H9 (cell line): ENCODE data around the gene DGKD. TPM values are rescaled to one million over a fixed set of nuclear protein-coding genes. Genes with fewer than 3 reads are reported as not detected.

Source experiments
- DNase-seq: peaks from one replicate; pipeline ENCODE4 v3.0.0-alpha.2; 2017
- H2AFZ ChIP-seq: one replicate; pipeline ENCODE4 v1.6.1; 2013; ENCODE audit warnings: mild to moderate bottlenecking, low read length, control low read depth, moderate library complexity
- H2AK5ac ChIP-seq: 2 replicates; pipeline ENCODE4 v1.6.1; 2013; ENCODE audit warnings: low read length, control low read depth, mixed read lengths; ENCODE audit not compliant: insufficient read length
- H2BK120ac ChIP-seq: one replicate; pipeline ENCODE4 v1.6.1; 2013; ENCODE audit warnings: low read depth, mild to moderate bottlenecking, low read length, control low read depth, inconsistent platforms; ENCODE audit not compliant: poor library complexity, severe bottlenecking
- H2BK12ac ChIP-seq: 2 replicates; pipeline ENCODE4 v1.6.1; 2013; ENCODE audit warnings: low read length, control low read depth, mixed read lengths, low read depth; ENCODE audit not compliant: insufficient read length
- H2BK15ac ChIP-seq: 2 replicates; pipeline ENCODE4 v1.6.1; 2013; ENCODE audit warnings: low read depth, low read length, control low read depth
- H2BK20ac ChIP-seq: one replicate; pipeline ENCODE4 v1.6.1; 2013; ENCODE audit warnings: low read depth, mild to moderate bottlenecking, low read length, control low read depth, inconsistent platforms; ENCODE audit not compliant: poor library complexity, severe bottlenecking
- H2BK5ac ChIP-seq: 2 replicates; pipeline ENCODE4 v1.6.1; 2013; ENCODE audit warnings: low read length, control low read depth, mixed read lengths; ENCODE audit not compliant: insufficient read length
- H3K14ac ChIP-seq: 2 replicates; pipeline ENCODE4 v1.6.1; 2013; ENCODE audit warnings: low read length, control low read depth; ENCODE audit not compliant: insufficient read depth
- H3K18ac ChIP-seq: 2 replicates; pipeline ENCODE4 v1.6.1; 2013; ENCODE audit warnings: low read depth, mild to moderate bottlenecking, mixed read lengths, low read length, control low read depth; ENCODE audit not compliant: insufficient read length
- H3K23ac ChIP-seq: 2 replicates; pipeline ENCODE4 v1.6.1; 2013; ENCODE audit warnings: low read length, control low read depth, mixed read lengths, low read depth; ENCODE audit not compliant: insufficient read length
- H3K23me2 ChIP-seq: 2 replicates; pipeline ENCODE4 v1.6.1; 2013; ENCODE audit warnings: low read depth, mild to moderate bottlenecking, mixed read lengths, low read length, control low read depth; ENCODE audit not compliant: insufficient read length, poor library complexity, severe bottlenecking
- H3K27ac ChIP-seq: 2 replicates; pipeline ENCODE4 v1.5.1; 2013; ENCODE audit warnings: low read length, control low read depth, mixed read lengths, low read depth; ENCODE audit not compliant: insufficient read length
- H3K27me3 ChIP-seq: 2 replicates; pipeline ENCODE4 v1.6.1; 2013; ENCODE audit warnings: low read length, control low read depth, inconsistent platforms; ENCODE audit not compliant: insufficient read depth
- H3K4ac ChIP-seq: 2 replicates; pipeline ENCODE4 v1.6.1; 2013; ENCODE audit warnings: low read depth, mild to moderate bottlenecking, control low read depth, inconsistent platforms, low read length, moderate library complexity
- H3K4me1 ChIP-seq: 2 replicates; pipeline ENCODE4 v1.6.1; 2013; ENCODE audit warnings: low read length, control low read depth, inconsistent platforms; ENCODE audit not compliant: insufficient read depth
- H3K4me2 ChIP-seq: 2 replicates; pipeline ENCODE4 v1.6.1; 2013; ENCODE audit warnings: low read length, control low read depth, mixed read lengths; ENCODE audit not compliant: insufficient read length, insufficient read depth
- H3K56ac ChIP-seq: 2 replicates; pipeline ENCODE4 v1.6.1; 2013; ENCODE audit warnings: low read depth, mild to moderate bottlenecking, mixed read lengths, low read length, control low read depth; ENCODE audit not compliant: insufficient read length
- H3K79me1 ChIP-seq: 2 replicates; pipeline ENCODE4 v1.6.1; 2013; ENCODE audit warnings: low read depth, mild to moderate bottlenecking, moderate library complexity, low read length, control low read depth, inconsistent platforms; ENCODE audit not compliant: insufficient read depth, poor library complexity, severe bottlenecking
- H3K79me2 ChIP-seq: 2 replicates; pipeline ENCODE4 v1.6.1; 2013; ENCODE audit warnings: low read length, control low read depth, inconsistent platforms; ENCODE audit not compliant: insufficient read depth
- H3K9ac ChIP-seq: 2 replicates; pipeline ENCODE4 v1.6.1; 2013; ENCODE audit warnings: low read length, control low read depth, mixed read lengths; ENCODE audit not compliant: insufficient read length; ENCODE audit errors: extremely low read depth
- H3K9me3 ChIP-seq: one replicate; pipeline ENCODE4 v1.6.1; 2013; ENCODE audit warnings: low read depth, low read length, inconsistent platforms; ENCODE audit not compliant: control insufficient read depth
- H3T11ph ChIP-seq: one replicate; pipeline ENCODE4 v1.6.1; 2013; ENCODE audit warnings: mild to moderate bottlenecking, low read length, control low read depth, inconsistent platforms
- H4K20me1 ChIP-seq: one replicate; pipeline ENCODE4 v1.6.1; 2013; ENCODE audit not compliant: control insufficient read depth, insufficient read length, insufficient read depth
- H4K5ac ChIP-seq: 2 replicates; pipeline ENCODE4 v1.6.1; 2013; ENCODE audit warnings: low read depth, mild to moderate bottlenecking, mixed read lengths, low read length, control low read depth; ENCODE audit not compliant: insufficient read length
- H4K8ac ChIP-seq: replicated peaks from 2 replicates; pipeline ENCODE4 v1.6.1; 2013; ENCODE audit warnings: low read length, control low read depth, mixed read lengths, low read depth; ENCODE audit not compliant: insufficient read length
- H4K91ac ChIP-seq: 2 replicates; pipeline ENCODE4 v1.6.1; 2013; ENCODE audit warnings: low read depth, mild to moderate bottlenecking, moderate library complexity, mixed read lengths, low read length, control low read depth; ENCODE audit not compliant: insufficient read length
- H3K27ac Mint-ChIP-seq, 3 experiments: 2 replicates in 2 of 3; 3 replicates in 1 of 3; pipeline ENCODE4 v1.8.0; 2020 to 2021; ENCODE audit warnings: mixed read lengths in 3 of 3, mild to moderate bottlenecking in 1 of 3, moderate library complexity in 1 of 3
- H3K27me3 Mint-ChIP-seq: 2 replicates; pipeline ENCODE4 v1.8.0; 2021; ENCODE audit warnings: low read depth, mild to moderate bottlenecking, moderate library complexity, mixed read lengths
- H3K36me3 Mint-ChIP-seq, 3 experiments: 2 replicates in 2 of 3; 3 replicates in 1 of 3; pipeline ENCODE4 v1.8.0; 2020 to 2021; ENCODE audit warnings: low read depth in 3 of 3, mixed read lengths in 3 of 3; ENCODE audit not compliant: insufficient read depth in 1 of 3
- H3K4me1 Mint-ChIP-seq, 2 experiments: 2 replicates each; pipeline ENCODE4 v1.8.0; 2020; ENCODE audit warnings: mixed read lengths in 2 of 2
- H3K4me3 Mint-ChIP-seq, 2 experiments: 2 replicates in 1 of 2; 3 replicates in 1 of 2; pipeline ENCODE4 v1.8.0; 2020 to 2021; ENCODE audit warnings: mild to moderate bottlenecking in 2 of 2, mixed read lengths in 2 of 2, moderate library complexity in 1 of 2
- H3K9me3 Mint-ChIP-seq, 2 experiments: 2 replicates in 1 of 2; 3 replicates in 1 of 2; pipeline ENCODE4 v1.8.0; 2020; ENCODE audit warnings: mild to moderate bottlenecking in 2 of 2, mixed read lengths in 2 of 2, moderate library complexity in 1 of 2
- CTCF ChIP-seq: fragments of 200-600 bp; sonication (generic); conservative IDR thresholded peaks from 3 replicates; pipeline ENCODE4 v1.8.0; 2021; ENCODE audit warnings: antibody characterized with exemption, mild to moderate bottlenecking
- WGBS: extraction: QIAGEN DNeasy Blood & Tissue Kit; methylation state at CpG from one replicate; pipeline ENCODE4 v1.1.7; 2013; ENCODE audit warnings: missing lambda C conversion rate, low lambda C conversion rate, mixed read lengths; ENCODE audit not compliant: insufficient read length; ENCODE audit errors: extremely low coverage; 5-methylcytosine and 5-hydroxymethylcytosine counted together
- total RNA-seq: library from RNA; stranded (reverse); gene quantifications from 2 replicates; pipeline ENCODE4 v1.2.1, GENCODE V29; 2021

The DGKD gene
- total RNA-seq, 1 experiment from 2014 or later = 20.7 TPM

DNA sequence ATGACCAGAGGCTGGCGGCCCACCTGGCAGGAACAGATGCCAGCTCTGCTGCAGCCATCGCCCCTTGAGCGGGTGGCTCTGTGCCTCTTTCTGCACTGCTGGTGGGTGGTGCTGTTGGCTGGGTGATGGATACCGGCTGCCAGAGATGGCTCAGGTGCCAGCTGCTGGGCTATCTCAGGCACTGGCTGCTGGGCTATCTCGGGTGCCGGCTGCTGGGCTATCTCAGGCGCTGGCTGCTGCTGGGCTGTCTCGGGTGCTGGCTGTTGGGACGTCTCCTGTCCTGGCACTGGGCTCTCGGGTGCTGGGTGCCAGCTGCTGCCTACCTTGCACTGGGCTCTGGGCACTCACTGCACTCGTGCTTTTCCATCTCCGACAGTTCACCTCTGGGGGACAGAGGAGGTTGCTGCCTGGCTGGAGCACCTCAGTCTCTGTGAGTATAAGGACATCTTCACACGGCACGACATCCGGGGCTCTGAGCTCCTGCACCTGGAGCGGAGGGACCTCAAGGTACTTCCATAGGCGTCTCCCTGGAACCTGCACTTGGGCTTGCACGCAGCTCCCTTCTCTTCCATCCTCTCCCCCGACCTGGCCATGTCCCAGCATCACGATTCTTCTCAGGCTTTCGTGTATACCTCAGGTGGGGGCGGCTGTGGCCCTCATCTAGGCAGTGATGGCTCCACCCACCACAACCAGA, 113.9 kb downstream of the DGKD start:
- Mint-ChIP-seq H3K27ac (peak overlapping the region in 1 of 3 experiments; percentile 64; a peak in 1 of 7 replicates), H3K36me3 (peaks cover 27 to 52% (median 44%) of the 10 kb centered on the region in 3 experiments), H3K27me3 (no peaks in the 10 kb centered on the region; the same call in none of the 2 replicates), H3K4me1 (no peaks in the 10 kb centered on the region), H3K4me3 (no peak overlapping the region), H3K9me3 (no peaks in the 10 kb centered on the region; a peak in 1 of 5 replicates)
- Histone ChIP-seq H2BK15ac (no peak overlapping the region), H3K23me2 (no peaks in the 10 kb centered on the region), H3K18ac (no peak overlapping the region), H3K27ac (no peak overlapping the region), H3K56ac (no peak overlapping the region), H3K79me1 (no peaks in the 10 kb centered on the region), H3K9me3 (no peaks in the 10 kb centered on the region), H4K91ac (no peak overlapping the region), H3K79me2 (no peaks in the 10 kb centered on the region), H3K23ac (no peak overlapping the region), H3T11ph (no peak overlapping the region), H3K4me1 (no peaks in the 10 kb centered on the region), H3K27me3 (no peaks in the 10 kb centered on the region), H3K14ac (no peak overlapping the region), H2AK5ac (no peak overlapping the region), H3K9ac (no peak overlapping the region), H2AFZ (no peak overlapping the region), H2BK12ac (no peak overlapping the region), H2BK5ac (no peak overlapping the region), H3K4me2 (no peak overlapping the region), H4K20me1 (peaks cover 1% of the 10 kb centered on the region), H4K8ac (no peak overlapping the region), H4K5ac (no peak overlapping the region), H2BK120ac (no peak overlapping the region), H2BK20ac (no peak overlapping the region), H3K4ac (no peak overlapping the region)
- DNase-seq = no peak
- WGBS = no CpG with 5 or more reads among the region's 22 CpGs
- no peak for TF ChIP-seq CTCF
